Measurements from ENCODE around the gene NXPE2. TPM values are rescaled to one million over a fixed set of nuclear protein-coding genes. Genes with fewer than 3 reads are reported as not detected.
A peak's percentile ranks its signal among the peaks of the same experiment; 100 is the strongest.

The NXPE2 gene
- total RNA-seq, 1 experiment from 2014 or later = not detected

DNA sequence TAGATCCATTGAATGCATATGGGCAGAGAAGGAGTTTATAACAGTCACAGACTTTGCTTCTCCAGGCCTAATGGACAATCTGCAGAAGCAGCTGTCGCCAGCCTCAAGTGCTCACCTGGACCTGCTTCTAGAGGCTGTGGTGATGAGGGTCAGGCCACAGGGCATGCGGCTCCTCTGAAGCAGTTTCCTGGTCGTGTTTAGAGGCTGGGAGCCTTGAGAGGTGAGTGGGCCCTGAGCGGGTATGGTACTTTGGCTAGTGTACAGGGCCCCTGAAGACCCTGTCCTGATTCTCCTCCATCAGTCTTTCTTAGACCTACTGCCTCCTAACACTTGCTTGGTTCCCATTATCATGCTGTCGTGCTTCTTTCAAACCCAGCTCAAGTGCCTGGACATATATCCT lies 41.2 kb downstream of the NXPE2 start:
- Histone ChIP-seq H3K27me3 (no peaks in the 10 kb centered on the region), H3K36me3 (no peaks in the 10 kb centered on the region)

DNA sequence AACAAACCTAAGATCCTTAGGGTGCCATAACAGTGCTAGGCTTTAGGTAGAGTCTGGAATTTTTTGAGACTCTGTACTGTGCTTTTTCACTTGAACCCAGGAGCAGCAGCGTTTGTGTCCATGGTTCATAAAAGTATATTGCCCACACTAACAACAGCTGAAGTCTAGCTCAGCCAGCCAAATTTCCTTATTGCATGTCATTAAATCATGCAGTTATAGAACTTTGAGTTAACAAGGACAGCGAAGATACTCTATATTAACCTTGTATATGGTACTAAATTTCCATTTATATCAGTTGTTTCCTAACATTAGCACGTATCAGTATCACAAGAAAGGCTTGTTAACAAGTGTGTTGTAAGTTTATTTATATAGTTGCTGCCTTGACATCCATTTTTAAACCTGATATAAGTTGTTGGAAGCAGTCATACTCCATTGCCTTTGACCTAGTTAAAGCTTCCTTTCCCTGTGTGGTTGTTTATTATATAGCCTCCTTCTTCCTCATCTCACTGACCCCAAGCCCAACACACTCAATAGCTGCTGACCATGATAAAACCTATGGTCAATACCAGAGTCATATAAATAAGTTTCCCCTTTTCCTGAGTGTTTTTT lies 46.7 kb downstream of the NXPE2 start:
- Histone ChIP-seq H3K9me3 (no peaks in the 10 kb centered on the region), H3K27me3 (peaks cover 2% of the 10 kb centered on the region; the same call in 1 of the 2 replicates), H3K4me3 (no peak overlapping the region), H3K36me3 (no peaks in the 10 kb centered on the region)
- DNase-seq = no peak

More for the DNA sequence above, 41.2 kb downstream of the NXPE2 start:
- Histone ChIP-seq H3K4me3 (no peak overlapping the region), H3K9me3 (no peaks in the 10 kb centered on the region)
- no peak for DNase-seq

DNA sequence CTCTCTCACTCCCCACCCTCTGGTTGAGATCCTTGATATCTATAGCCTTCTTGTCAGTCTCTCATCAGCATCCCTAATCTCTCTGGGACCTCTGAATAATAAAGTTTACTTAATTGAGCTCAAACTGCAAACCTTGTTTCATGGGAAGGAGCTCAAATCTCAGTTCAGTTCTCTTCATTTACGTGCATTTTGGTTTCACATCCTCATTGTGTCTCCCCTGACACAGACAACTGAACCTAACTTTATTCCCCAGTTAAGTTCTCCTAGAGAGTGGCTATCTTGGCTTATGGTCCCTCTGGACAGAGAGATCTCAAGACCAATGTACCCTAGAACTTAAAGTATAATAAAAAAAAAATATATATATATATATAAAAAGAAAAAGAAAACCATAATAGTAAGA lies 47.3 kb downstream of the NXPE2 start:
- Histone ChIP-seq H3K4me3 (no peak overlapping the region), H3K27me3 (peaks cover 2% of the 10 kb centered on the region; the same call in 1 of the 2 replicates), H3K36me3 (no peaks in the 10 kb centered on the region), H3K9me3 (no peaks in the 10 kb centered on the region)
- DNase-seq = no peak

- Histone ChIP-seq H3K36me3 (no peaks in the 10 kb centered on the region), H3K27me3 (no peaks in the 10 kb centered on the region), H3K4me3 (no peak overlapping the region), H3K9me3 (no peaks in the 10 kb centered on the region)
- DNase-seq = no peak
Measured at GRCh38 chr11:114736806-114737205, 58.5 kb downstream of the NXPE2 start.

- Histone ChIP-seq H3K27me3 (no peaks in the 10 kb centered on the region), H3K9me3 (no peaks in the 10 kb centered on the region), H3K36me3 (no peaks in the 10 kb centered on the region), H3K4me3 (no peak overlapping the region)
- DNase-seq = peak; percentile 28
Measured at GRCh38 chr11:114738954-114739353, 60.6 kb downstream of the NXPE2 start.

DNA sequence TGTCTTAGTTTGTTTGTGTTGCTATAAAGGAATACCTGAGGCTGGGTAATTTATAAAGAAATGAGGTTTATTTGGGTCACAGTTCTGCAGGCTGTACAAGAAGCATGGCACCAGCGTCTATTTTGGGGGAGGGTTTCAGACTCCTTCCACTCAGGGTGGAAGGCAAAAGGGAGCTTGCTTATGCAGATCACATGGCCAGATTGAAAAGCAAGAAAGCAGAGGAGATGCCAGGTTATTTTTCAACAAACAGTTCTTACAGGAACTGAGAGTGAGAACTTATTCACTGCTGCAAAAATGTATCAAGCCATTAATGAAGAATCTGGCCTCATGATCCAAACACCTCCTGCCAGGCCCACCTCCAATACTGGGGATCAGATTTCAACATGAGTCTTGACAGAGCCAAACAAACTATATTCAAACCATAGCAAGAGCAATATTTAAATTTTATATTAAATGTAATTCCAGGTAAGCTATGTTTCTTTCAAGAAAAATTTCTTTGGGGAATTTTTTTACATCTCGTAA lies 66.9 kb downstream of the NXPE2 start:
- no peak overlapping the region for H3K4me3 ChIP-seq
- H3K9me3 ChIP-seq = no peaks in the 10 kb centered on the region
- no peaks in the 10 kb centered on the region for H3K36me3 ChIP-seq
- DNase-seq = no peak
- H3K27me3 ChIP-seq = no peaks in the 10 kb centered on the region

DNA sequence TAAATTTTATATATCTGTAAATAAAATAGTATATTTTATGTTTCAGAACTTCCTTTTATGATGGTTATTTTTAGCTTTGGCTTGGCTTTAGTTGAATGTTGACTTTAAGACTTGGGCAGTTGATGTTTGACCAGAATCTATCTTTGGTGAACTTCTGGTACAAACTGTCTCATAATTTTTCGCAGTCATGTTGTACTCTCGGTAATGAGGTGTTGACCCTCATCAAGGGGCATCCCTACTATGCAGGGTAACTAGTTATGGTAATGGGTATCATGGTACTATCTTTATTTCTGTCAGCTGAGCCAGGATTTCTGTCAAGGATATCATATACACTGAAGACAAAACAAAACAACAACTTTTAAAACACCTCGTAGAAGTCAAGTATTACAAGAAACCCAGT lies 67.7 kb downstream of the NXPE2 start:
- Histone ChIP-seq H3K9me3 (no peaks in the 10 kb centered on the region), H3K36me3 (no peaks in the 10 kb centered on the region), H3K4me3 (no peak overlapping the region), H3K27me3 (no peaks in the 10 kb centered on the region)
- no peak for DNase-seq

Other genes with a start within 250 kb of the NXPE2 start
- gene REXO2, start 239.1 kb upstream of the NXPE2 start, total RNA-seq (2014; rRNA removed; shearing (Covaris generic); ENCODE audit: low replicate concordance) = 172 and 215 TPM in 2 replicates
- gene NXPE1, start 118.6 kb upstream of the NXPE2 start, total RNA-seq (2014; rRNA removed; shearing (Covaris generic); ENCODE audit: low replicate concordance) = not detected in 2 replicates
- gene NXPE4, start 82.7 kb upstream of the NXPE2 start, total RNA-seq (2014; rRNA removed; shearing (Covaris generic); ENCODE audit: low replicate concordance) = not detected in 2 replicates